Thymus (tissue), 11 donors: ENCODE measurements around the gene SOS2. TPM values are rescaled to one million over a fixed set of nuclear protein-coding genes. Genes with fewer than 3 reads are reported as not detected.
"Not testable (repeated sequence)": the region's sequence is repeated elsewhere in the genome, so short reads cannot be mapped to it uniquely, and the experiment has no call there.

Experiments
- DNase-seq, 9 donors: peaks; one replicate each; pipeline ENCODE4 v3.0.0-alpha.2; 2013; ENCODE audit warnings: low spot score in 9 of 9, low read depth in 6 of 9, missing footprints in 1 of 9
- H3K27ac ChIP-seq, 2 donors: one replicate each; pipeline ENCODE4 v1.5.1; 2013; ENCODE audit warnings: control low read depth in 1 of 2, low read depth in 1 of 2, low read length in 1 of 2, mild to moderate bottlenecking in 1 of 2, moderate library complexity in 1 of 2
- H3K27me3 ChIP-seq, 2 donors: one replicate each; pipeline ENCODE4 v1.5.1; 2013; ENCODE audit warnings: low read length in 1 of 2; ENCODE audit not compliant: control insufficient read depth in 2 of 2, insufficient read depth in 1 of 2
- H3K36me3 ChIP-seq, 2 donors: one replicate each; pipeline ENCODE4 v1.5.1; 2013; ENCODE audit warnings: low read length in 1 of 2, mild to moderate bottlenecking in 1 of 2, moderate library complexity in 1 of 2; ENCODE audit not compliant: control insufficient read depth in 2 of 2, insufficient read depth in 2 of 2
- H3K4me1 ChIP-seq, 2 donors: one replicate each; pipeline ENCODE4 v1.5.1; 2013; ENCODE audit warnings: low read length in 2 of 2; ENCODE audit not compliant: control insufficient read depth in 2 of 2, insufficient read depth in 2 of 2
- H3K4me3 ChIP-seq, 2 donors: one replicate each; pipeline ENCODE4 v1.5.1; 2013; ENCODE audit warnings: low read length in 2 of 2, control low read depth in 1 of 2, mild to moderate bottlenecking in 1 of 2
- H3K9me3 ChIP-seq, 2 donors: one replicate each; pipeline ENCODE4 v1.5.1; 2013; ENCODE audit warnings: low read length in 1 of 2, mild to moderate bottlenecking in 1 of 2; ENCODE audit not compliant: control insufficient read depth in 2 of 2, insufficient read depth in 1 of 2
- WGBS: extraction: QIAGEN DNeasy Blood & Tissue Kit; methylation state at CpG from one replicate; pipeline ENCODE4 v1.1.7; 2013; 5-methylcytosine and 5-hydroxymethylcytosine counted together
- polyA plus RNA-seq: library from polyadenylated mRNA; stranded (reverse); fragments of 200-250 nt; gene quantifications from one replicate; pipeline ENCODE4 v1.2.3, GENCODE V29; 2013
- total RNA-seq: library from RNA; stranded (reverse); fragments of 120-200 nt; gene quantifications from one replicate; pipeline ENCODE4 v1.2.4, GENCODE V29; 2013
- donor health status: healthy.

The SOS2 gene
- total and polyA plus RNA-seq, 2 donors: 11.5 to 15.4 TPM

GRCh38 chr14:50213795-50214194 lies 17.6 kb downstream of the SOS2 start:
- 74% methylated on average over 2 of the region's 2 CpGs for WGBS
- DNase-seq: no peak
- no peaks in the 10 kb centered on the region for H3K36me3 ChIP-seq
- no peaks in the 10 kb centered on the region for H3K9me3 ChIP-seq
- no peak overlapping the region for H3K27ac ChIP-seq
- H3K4me1 ChIP-seq: no peaks in the 10 kb centered on the region
- no peak overlapping the region for H3K4me3 ChIP-seq
- H3K27me3 ChIP-seq: no peaks in the 10 kb centered on the region

- Histone ChIP-seq H3K27me3 (no peaks in the 10 kb centered on the region), H3K27ac (no peak overlapping the region), H3K36me3 (no peaks in the 10 kb centered on the region), H3K4me1 (no peaks in the 10 kb centered on the region), H3K4me3 (no peak overlapping the region), H3K9me3 (no peaks in the 10 kb centered on the region)
- WGBS: 64% methylated on average over 3 of the region's 3 CpGs
- DNase-seq: no peak
These were observed 18.7 kb downstream of the SOS2 start for GRCh38 chr14:50212726-50213125.

- Histone ChIP-seq H3K9me3 (no peaks in the 10 kb centered on the region), H3K4me3 (no peak overlapping the region), H3K36me3 (no peaks in the 10 kb centered on the region), H3K27me3 (no peaks in the 10 kb centered on the region), H3K27ac (no peak overlapping the region), H3K4me1 (no peaks in the 10 kb centered on the region)
- WGBS: 99% methylated on average over 1 of the region's 1 CpG
- no peak for DNase-seq
These were observed 21.3 kb downstream of the SOS2 start for GRCh38 chr14:50210074-50210473.

- WGBS: 97% methylated on average over 2 of the region's 2 CpGs
- H3K4me1 ChIP-seq: no peaks in the 10 kb centered on the region
- no peak overlapping the region for H3K4me3 ChIP-seq
- H3K27me3 ChIP-seq: no peaks in the 10 kb centered on the region
- H3K27ac ChIP-seq: no peak overlapping the region
- no peaks in the 10 kb centered on the region for H3K9me3 ChIP-seq
- no peak for DNase-seq
- H3K36me3 ChIP-seq: peaks cover 3 to 21% of the 10 kb centered on the region in 2 donors
These were observed 32.9 kb downstream of the SOS2 start for GRCh38 chr14:50198499-50198898.

- peaks cover 2 to 5% of the 10 kb centered on the region in 2 donors for H3K36me3 ChIP-seq
- no peaks in the 10 kb centered on the region for H3K9me3 ChIP-seq
- no peak for DNase-seq
- no peak overlapping the region for H3K4me3 ChIP-seq
- no peak overlapping the region for H3K27ac ChIP-seq
- no peaks in the 10 kb centered on the region for H3K27me3 ChIP-seq
- WGBS: 41% methylated on average over 1 of the region's 1 CpG
- no peaks in the 10 kb centered on the region for H3K4me1 ChIP-seq
These were observed 39.9 kb downstream of the SOS2 start for GRCh38 chr14:50191499-50191898.

- WGBS: 98% methylated on average over 1 of the region's 1 CpG
- Histone ChIP-seq H3K36me3 (peaks cover 2 to 5% of the 10 kb centered on the region in 2 donors), H3K9me3 (no peaks in the 10 kb centered on the region), H3K27me3 (no peaks in the 10 kb centered on the region), H3K27ac (no peak overlapping the region), H3K4me3 (no peak overlapping the region), H3K4me1 (no peaks in the 10 kb centered on the region)
- no peak for DNase-seq
These were observed 45.3 kb downstream of the SOS2 start for GRCh38 chr14:50186107-50186506.

GRCh38 chr14:50173891-50174290 lies 57.5 kb downstream of the SOS2 start:
- no peaks in the 10 kb centered on the region for H3K4me1 ChIP-seq
- no peaks in the 10 kb centered on the region for H3K27me3 ChIP-seq
- H3K36me3 ChIP-seq: peaks cover 7 to 12% of the 10 kb centered on the region in 2 donors
- H3K27ac ChIP-seq: no peak overlapping the region
- no peak for DNase-seq
- H3K9me3 ChIP-seq: no peaks in the 10 kb centered on the region
- H3K4me3 ChIP-seq: no peak overlapping the region

GRCh38 chr14:50171895-50172294 lies 59.5 kb downstream of the SOS2 start:
- no peaks in the 10 kb centered on the region for H3K4me1 ChIP-seq
- no peaks in the 10 kb centered on the region for H3K27me3 ChIP-seq
- no peaks in the 10 kb centered on the region for H3K9me3 ChIP-seq
- DNase-seq: no peak
- H3K4me3 ChIP-seq: no peak overlapping the region
- no peak overlapping the region for H3K27ac ChIP-seq
- H3K36me3 ChIP-seq: peaks cover 3% of the 10 kb centered on the region in 2 donors

- H3K4me3 ChIP-seq, H3K36me3 ChIP-seq, DNase-seq, H3K27ac ChIP-seq, H3K9me3 ChIP-seq, H3K4me1 ChIP-seq, H3K27me3 ChIP-seq: not testable (repeated sequence)
- 99% methylated on average over 4 of the region's 4 CpGs for WGBS
These were observed 64.0 kb downstream of the SOS2 start for GRCh38 chr14:50167381-50167780.

GRCh38 chr14:50156111-50156510 lies 75.3 kb downstream of the SOS2 start:
- WGBS: 98% methylated on average over 4 of the region's 4 CpGs
- Histone ChIP-seq H3K27me3 (no peaks in the 10 kb centered on the region), H3K4me3 (no peak overlapping the region), H3K4me1 (no peaks in the 10 kb centered on the region), H3K36me3 (peaks cover 4 to 31% of the 10 kb centered on the region in 2 donors), H3K27ac (no peak overlapping the region), H3K9me3 (no peaks in the 10 kb centered on the region)
- no peak for DNase-seq
